Tibial nerve (tissue), 4 donors: Measurements from ENCODE around the gene SGPL1.

ENCODE experiments used
- EP300 ChIP-seq, 2 donors: sonication (generic); formaldehyde crosslinking; IDR thresholded peaks; one replicate each; pipeline ENCODE4 v1.6.1; 2017; ENCODE audit warnings: antibody characterized with exemption in 2 of 2, mild to moderate bottlenecking in 1 of 2
- POLR2A ChIP-seq, 2 donors: fragments of 450-650 bp; IDR thresholded peaks; one replicate each; pipeline ENCODE4 v1.6.1; 2017; ENCODE audit warnings: antibody characterized with exemption in 2 of 2, mild to moderate bottlenecking in 2 of 2, moderate library complexity in 2 of 2
- TF ChIP-seq, protein P1 (sequence below), 5 experiments: fragments of 200-600 bp in 3 of 5; fragments of 450-650 bp in 2 of 5; sonication (generic) in 3 of 5; IDR thresholded peaks; one replicate each; pipeline ENCODE4 v1.5.1; 2016 to 2019; ENCODE audit warnings: antibody characterized with exemption in 5 of 5, mild to moderate bottlenecking in 3 of 5, moderate library complexity in 2 of 5

GRCh38 chr10:70784016-70784415, 31.7 kb upstream of the SGPL1 start:
- no peak for TF ChIP-seq EP300 (IDR thresholded peaks at IDR 0.05)
- TF ChIP-seq, protein P1, sequence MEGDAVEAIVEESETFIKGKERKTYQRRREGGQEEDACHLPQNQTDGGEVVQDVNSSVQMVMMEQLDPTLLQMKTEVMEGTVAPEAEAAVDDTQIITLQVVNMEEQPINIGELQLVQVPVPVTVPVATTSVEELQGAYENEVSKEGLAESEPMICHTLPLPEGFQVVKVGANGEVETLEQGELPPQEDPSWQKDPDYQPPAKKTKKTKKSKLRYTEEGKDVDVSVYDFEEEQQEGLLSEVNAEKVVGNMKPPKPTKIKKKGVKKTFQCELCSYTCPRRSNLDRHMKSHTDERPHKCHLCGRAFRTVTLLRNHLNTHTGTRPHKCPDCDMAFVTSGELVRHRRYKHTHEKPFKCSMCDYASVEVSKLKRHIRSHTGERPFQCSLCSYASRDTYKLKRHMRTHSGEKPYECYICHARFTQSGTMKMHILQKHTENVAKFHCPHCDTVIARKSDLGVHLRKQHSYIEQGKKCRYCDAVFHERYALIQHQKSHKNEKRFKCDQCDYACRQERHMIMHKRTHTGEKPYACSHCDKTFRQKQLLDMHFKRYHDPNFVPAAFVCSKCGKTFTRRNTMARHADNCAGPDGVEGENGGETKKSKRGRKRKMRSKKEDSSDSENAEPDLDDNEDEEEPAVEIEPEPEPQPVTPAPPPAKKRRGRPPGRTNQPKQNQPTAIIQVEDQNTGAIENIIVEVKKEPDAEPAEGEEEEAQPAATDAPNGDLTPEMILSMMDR (IDR thresholded peaks at IDR 0.05), result no peak
- TF ChIP-seq POLR2A (IDR thresholded peaks at IDR 0.05), result no peak
